Activated CD4-positive, alpha-beta T cell treated with anti-CD3 and anti-CD28 coated beads, Interleukin-2, amount 10 ng/mL, durations not matched to agents 24 days and 14 days (primary cell): ENCODE data around the gene CD40LG. TPM values are rescaled to one million over a fixed set of nuclear protein-coding genes. Genes with fewer than 3 reads are reported as not detected.

ENCODE experiments used
- DNase-seq: peaks from one replicate; pipeline ENCODE4 v3.0.0; 2022
- H3K27ac Mint-ChIP-seq: one replicate; pipeline ENCODE4 v1.8.0; 2022; ENCODE audit warnings: mild to moderate bottlenecking, mixed read lengths
- H3K27me3 Mint-ChIP-seq: one replicate; pipeline ENCODE4 v1.8.0; 2022; ENCODE audit warnings: mixed read lengths
- H3K36me3 Mint-ChIP-seq: one replicate; pipeline ENCODE4 v1.8.0; 2022; ENCODE audit warnings: low read depth, mild to moderate bottlenecking, mixed read lengths
- H3K4me1 Mint-ChIP-seq: one replicate; pipeline ENCODE4 v1.8.0; 2021; ENCODE audit warnings: mixed read lengths
- H3K4me3 Mint-ChIP-seq: one replicate; pipeline ENCODE4 v1.8.0; 2022; ENCODE audit warnings: mild to moderate bottlenecking, moderate library complexity, mixed read lengths
- H3K9me3 Mint-ChIP-seq: one replicate; pipeline ENCODE4 v1.8.0; 2021; ENCODE audit warnings: mixed read lengths
- intact Hi-C: fragments of 100-400 bp; cut with micrococcal nuclease; formaldehyde crosslinking; loops from one replicate; pipeline ENCODE4 v1.15.1; 2023
- total RNA-seq: library from RNA; stranded (reverse); gene quantifications from 2 replicates; pipeline ENCODE4 v1.2.3, GENCODE V29; 2022

The CD40LG gene
- total RNA-seq, 1 donor from 2014 or later: 181 TPM

DNA sequence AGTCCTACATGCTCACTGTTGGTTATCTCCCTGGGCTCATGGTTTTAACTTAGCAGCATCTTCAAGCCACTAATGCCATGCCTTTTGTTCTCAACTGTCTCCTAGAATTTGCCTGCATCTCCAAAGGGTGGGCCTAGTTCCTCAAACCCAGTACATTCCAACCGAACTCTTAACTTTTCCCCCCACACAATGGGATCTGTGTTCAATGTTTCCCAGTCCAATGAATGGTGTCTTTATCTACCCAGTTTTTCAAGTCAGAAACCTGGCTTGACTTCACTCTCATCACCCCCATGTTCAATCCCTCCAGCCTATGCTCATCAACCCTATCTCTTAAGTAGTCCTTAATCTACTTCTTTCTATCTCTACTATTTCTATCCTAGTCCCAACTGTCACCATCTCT, 12.9 kb downstream of the CD40LG start:
- H3K27ac Mint-ChIP-seq: peak overlapping the region; percentile 98
- H3K9me3 Mint-ChIP-seq: peaks cover 9% of the 10 kb centered on the region
- peaks cover 80% of the 10 kb centered on the region for H3K36me3 Mint-ChIP-seq
- intact Hi-C loops: no loop called here
- H3K4me3 Mint-ChIP-seq: peak overlapping the region; percentile 70
- peaks cover 70% of the 10 kb centered on the region for H3K4me1 Mint-ChIP-seq
- DNase-seq: no peak
- no peaks in the 10 kb centered on the region for H3K27me3 Mint-ChIP-seq

DNA sequence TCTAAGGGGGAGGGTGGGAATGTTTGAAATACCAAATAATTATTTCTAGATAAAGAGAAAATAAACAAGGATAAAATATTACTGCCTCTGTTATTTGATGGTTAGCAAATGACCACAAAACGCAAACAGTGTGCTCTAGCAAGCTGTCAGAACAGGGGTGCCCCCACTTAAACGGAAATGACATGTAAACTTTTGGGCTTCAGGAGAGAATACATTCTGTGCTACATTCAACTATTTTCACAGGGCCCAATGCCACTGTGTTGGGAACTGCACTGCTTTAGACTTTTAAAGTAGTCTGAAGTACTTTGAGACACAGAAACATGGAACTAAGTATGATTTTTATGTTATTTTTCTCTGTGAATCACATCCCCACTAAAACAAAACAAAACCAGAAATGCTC, 14.1 kb downstream of the CD40LG start:
- Mint-ChIP-seq H3K4me3 (peak overlapping the region; percentile 49), H3K9me3 (peaks cover 9% of the 10 kb centered on the region), H3K27me3 (no peaks in the 10 kb centered on the region), H3K27ac (peak overlapping the region; percentile 87), H3K36me3 (peaks cover 77% of the 10 kb centered on the region), H3K4me1 (peaks cover 68% of the 10 kb centered on the region)
- intact Hi-C loops: no loop called here
- DNase-seq: peak; percentile 70

- H3K9me3 Mint-ChIP-seq: peaks cover 9% of the 10 kb centered on the region
- no peaks in the 10 kb centered on the region for H3K27me3 Mint-ChIP-seq
- peak overlapping the region; percentile 34 for H3K4me3 Mint-ChIP-seq
- intact Hi-C loops: no loop called here
- peak overlapping the region; percentile 87 for H3K27ac Mint-ChIP-seq
- peaks cover 68% of the 10 kb centered on the region for H3K4me1 Mint-ChIP-seq
- peak; percentile 76 for DNase-seq
- peaks cover 78% of the 10 kb centered on the region for H3K36me3 Mint-ChIP-seq
These were observed 15.0 kb downstream of the CD40LG start for GRCh38 chrX:136662976-136663375.

GRCh38 chrX:136665258-136665900, 17.4 kb downstream of the CD40LG start:
- DNase-seq: no peak
- intact Hi-C loops: no loop called here
- H3K36me3 Mint-ChIP-seq: peaks cover 73% of the 10 kb centered on the region
- peaks cover 9% of the 10 kb centered on the region for H3K9me3 Mint-ChIP-seq
- peak overlapping the region; percentile 44 for H3K4me3 Mint-ChIP-seq
- no peaks in the 10 kb centered on the region for H3K27me3 Mint-ChIP-seq
- peaks cover 59% of the 10 kb centered on the region for H3K4me1 Mint-ChIP-seq
- peak overlapping the region; percentile 86 for H3K27ac Mint-ChIP-seq

GRCh38 chrX:136666088-136666487, 18.1 kb downstream of the CD40LG start:
- Mint-ChIP-seq H3K9me3 (peaks cover 9% of the 10 kb centered on the region), H3K4me3 (no peak overlapping the region), H3K27me3 (no peaks in the 10 kb centered on the region), H3K27ac (no peak overlapping the region), H3K4me1 (peaks cover 60% of the 10 kb centered on the region), H3K36me3 (peaks cover 75% of the 10 kb centered on the region)
- DNase-seq: no peak
- intact Hi-C loops: no loop called here

DNA sequence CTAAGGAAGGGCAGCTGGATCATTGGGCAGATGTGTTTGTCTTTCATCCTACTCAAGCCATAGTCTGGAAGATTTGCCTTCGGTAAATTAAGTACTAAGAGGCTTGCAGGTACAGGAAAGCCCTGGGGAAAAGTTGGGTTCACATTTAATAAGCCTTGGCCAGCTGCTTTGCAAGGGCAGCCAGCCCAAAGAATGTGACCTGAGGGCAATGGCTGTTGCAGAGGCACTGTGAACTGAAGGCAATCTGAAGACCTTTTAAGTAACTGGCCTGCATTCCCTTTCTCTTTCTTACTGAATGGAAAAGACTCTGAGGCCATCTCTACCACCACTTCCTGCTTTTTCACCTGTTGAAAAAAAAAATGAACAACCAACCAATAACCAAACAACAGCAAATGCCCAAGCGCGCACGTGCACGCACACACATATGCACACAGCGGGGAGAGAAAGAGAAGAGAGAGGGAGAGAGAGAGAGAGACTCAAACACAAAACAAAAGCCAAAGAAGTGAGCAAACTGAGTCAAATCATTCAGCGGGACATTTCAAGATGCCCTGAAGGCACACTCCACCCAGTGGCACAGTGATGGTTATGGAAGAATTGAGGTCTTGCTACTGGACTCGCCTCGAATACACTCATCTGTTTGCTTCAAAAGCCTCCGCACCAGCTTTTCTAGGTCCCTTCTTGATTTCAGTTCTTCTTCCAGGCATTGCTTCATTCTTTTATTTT, 19.6 kb downstream of the CD40LG start:
- intact Hi-C loops: no loop called here
- Mint-ChIP-seq H3K27ac (peak overlapping the region; percentile 85), H3K4me3 (peak overlapping the region; percentile 44), H3K27me3 (no peaks in the 10 kb centered on the region), H3K4me1 (peaks cover 65% of the 10 kb centered on the region), H3K9me3 (peaks cover 9% of the 10 kb centered on the region), H3K36me3 (peaks cover 78% of the 10 kb centered on the region)
- DNase-seq: peak; percentile 79

GRCh38 chrX:136671006-136671610, 23.1 kb downstream of the CD40LG start:
- Mint-ChIP-seq H3K9me3 (no peaks in the 10 kb centered on the region), H3K4me3 (peak overlapping the region; percentile 26), H3K27me3 (no peaks in the 10 kb centered on the region), H3K36me3 (peaks cover 68% of the 10 kb centered on the region), H3K4me1 (peaks cover 75% of the 10 kb centered on the region), H3K27ac (peak overlapping the region; percentile 25)
- no peak for DNase-seq
- intact Hi-C loops: no loop called here

DNA sequence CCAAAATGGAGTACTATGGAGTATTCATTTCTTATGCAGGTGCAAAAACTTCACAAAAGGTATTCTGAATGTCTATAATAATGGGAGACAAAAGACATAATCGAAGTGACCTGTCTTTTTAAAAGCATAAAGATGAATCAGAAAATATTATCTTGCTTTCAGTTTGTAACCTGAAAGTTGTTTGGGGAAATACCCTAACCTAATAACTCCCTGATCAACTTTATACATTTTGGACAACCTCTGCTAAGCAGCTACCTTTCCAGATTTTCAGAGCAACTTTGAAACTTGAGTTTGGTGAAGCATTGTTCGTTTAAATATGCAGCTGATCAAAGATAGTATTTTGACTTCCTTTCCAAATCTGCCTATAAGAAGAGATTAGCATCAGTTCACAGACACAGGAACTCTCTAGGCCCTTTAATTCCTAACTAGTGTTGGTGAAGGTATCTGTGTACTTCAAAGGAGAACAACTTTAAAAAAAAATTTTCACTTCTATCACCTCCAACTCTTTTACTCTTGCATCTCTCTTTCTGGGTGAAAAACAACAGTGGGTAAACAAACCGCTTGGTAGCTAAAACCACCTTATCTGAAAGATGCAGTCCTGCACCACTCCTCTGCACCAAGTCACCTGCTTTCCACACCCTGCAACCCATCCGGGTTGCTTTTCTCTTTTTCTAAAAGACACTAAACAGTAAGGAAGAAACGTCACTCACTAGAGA, 26.5 kb downstream of the CD40LG start:
- Mint-ChIP-seq H3K27me3 (no peaks in the 10 kb centered on the region), H3K36me3 (peaks cover 53% of the 10 kb centered on the region), H3K9me3 (no peaks in the 10 kb centered on the region), H3K27ac (peak overlapping the region; percentile 90), H3K4me1 (peaks cover 68% of the 10 kb centered on the region), H3K4me3 (peak overlapping the region; percentile 73)
- peak; percentile 79 for DNase-seq
- intact Hi-C loops: loop anchor here (1.0 kb wide), 2 partner anchors 13 to 16 kb away; no protein-coding TSS in a partner anchor

- H3K27me3 Mint-ChIP-seq: no peaks in the 10 kb centered on the region
- intact Hi-C loops: no loop called here
- H3K36me3 Mint-ChIP-seq: peaks cover 34% of the 10 kb centered on the region
- H3K9me3 Mint-ChIP-seq: no peaks in the 10 kb centered on the region
- H3K4me3 Mint-ChIP-seq: no peak overlapping the region
- no peak for DNase-seq
- peaks cover 27% of the 10 kb centered on the region for H3K4me1 Mint-ChIP-seq
- no peak overlapping the region for H3K27ac Mint-ChIP-seq
These were observed 31.6 kb downstream of the CD40LG start for GRCh38 chrX:136679531-136679930.

GRCh38 chrX:136684120-136684519, 36.2 kb downstream of the CD40LG start:
- no peak for DNase-seq
- intact Hi-C loops: no loop called here
- H3K4me3 Mint-ChIP-seq: no peak overlapping the region
- peaks cover 31% of the 10 kb centered on the region for H3K36me3 Mint-ChIP-seq
- no peak overlapping the region for H3K27ac Mint-ChIP-seq
- no peaks in the 10 kb centered on the region for H3K9me3 Mint-ChIP-seq
- H3K4me1 Mint-ChIP-seq: peaks cover 19% of the 10 kb centered on the region
- no peaks in the 10 kb centered on the region for H3K27me3 Mint-ChIP-seq

DNA sequence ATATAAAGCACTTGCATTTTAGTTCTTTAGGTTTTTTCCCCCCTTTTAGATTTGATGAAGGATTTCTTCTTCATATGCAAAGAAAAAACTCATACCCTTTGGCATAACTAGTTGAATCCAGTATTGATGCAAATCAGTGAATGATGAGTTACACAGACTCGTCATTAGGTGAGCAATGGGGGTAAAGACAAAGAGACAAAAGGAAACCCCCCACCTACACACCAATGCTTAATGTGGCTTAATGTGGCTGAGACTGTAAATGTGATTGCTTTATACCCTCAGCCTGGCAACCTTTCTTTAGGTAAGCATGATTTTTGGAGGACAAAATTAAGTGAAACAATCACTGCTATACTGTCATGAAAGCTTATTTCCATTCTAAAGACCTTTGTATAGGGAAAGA, 39.5 kb downstream of the CD40LG start:
- Mint-ChIP-seq H3K4me1 (peaks cover 37% of the 10 kb centered on the region), H3K4me3 (peak overlapping the region; percentile 57), H3K9me3 (no peaks in the 10 kb centered on the region), H3K27me3 (no peaks in the 10 kb centered on the region), H3K27ac (peak overlapping the region; percentile 92), H3K36me3 (peaks cover 21% of the 10 kb centered on the region)
- DNase-seq: no peak
- intact Hi-C loops: loop anchor here (1.0 kb wide), 3 partner anchors 13 to 40 kb away; no protein-coding TSS in a partner anchor

DNA sequence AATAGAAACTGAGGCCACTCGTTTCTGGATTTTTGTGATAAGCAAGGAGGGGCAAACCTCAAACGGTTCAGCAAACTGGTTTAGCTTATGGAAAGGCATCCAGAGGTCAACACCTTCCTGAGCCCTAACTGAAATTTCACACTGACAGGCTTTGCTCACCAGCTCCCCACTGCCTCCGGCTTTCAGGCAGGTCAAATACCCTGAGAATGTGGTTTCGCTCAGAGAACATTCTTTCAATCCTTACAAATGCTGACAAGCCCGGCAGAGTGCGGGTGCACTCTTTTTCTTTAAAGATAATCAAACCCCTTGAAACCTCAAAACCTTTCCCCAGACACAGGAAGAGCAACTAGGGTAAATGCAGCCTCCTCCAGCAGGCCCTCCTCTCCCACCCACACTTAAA, 41.5 kb downstream of the CD40LG start:
- Mint-ChIP-seq H3K27ac (peak overlapping the region; percentile 84), H3K9me3 (no peaks in the 10 kb centered on the region), H3K4me3 (peak overlapping the region; percentile 36), H3K4me1 (peaks cover 50% of the 10 kb centered on the region), H3K36me3 (peaks cover 19% of the 10 kb centered on the region), H3K27me3 (no peaks in the 10 kb centered on the region)
- intact Hi-C loops: loop anchor here (2.0 kb wide), 1 partner anchor 31 kb away; no protein-coding TSS in a partner anchor
- DNase-seq: peak; percentile 74

DNA sequence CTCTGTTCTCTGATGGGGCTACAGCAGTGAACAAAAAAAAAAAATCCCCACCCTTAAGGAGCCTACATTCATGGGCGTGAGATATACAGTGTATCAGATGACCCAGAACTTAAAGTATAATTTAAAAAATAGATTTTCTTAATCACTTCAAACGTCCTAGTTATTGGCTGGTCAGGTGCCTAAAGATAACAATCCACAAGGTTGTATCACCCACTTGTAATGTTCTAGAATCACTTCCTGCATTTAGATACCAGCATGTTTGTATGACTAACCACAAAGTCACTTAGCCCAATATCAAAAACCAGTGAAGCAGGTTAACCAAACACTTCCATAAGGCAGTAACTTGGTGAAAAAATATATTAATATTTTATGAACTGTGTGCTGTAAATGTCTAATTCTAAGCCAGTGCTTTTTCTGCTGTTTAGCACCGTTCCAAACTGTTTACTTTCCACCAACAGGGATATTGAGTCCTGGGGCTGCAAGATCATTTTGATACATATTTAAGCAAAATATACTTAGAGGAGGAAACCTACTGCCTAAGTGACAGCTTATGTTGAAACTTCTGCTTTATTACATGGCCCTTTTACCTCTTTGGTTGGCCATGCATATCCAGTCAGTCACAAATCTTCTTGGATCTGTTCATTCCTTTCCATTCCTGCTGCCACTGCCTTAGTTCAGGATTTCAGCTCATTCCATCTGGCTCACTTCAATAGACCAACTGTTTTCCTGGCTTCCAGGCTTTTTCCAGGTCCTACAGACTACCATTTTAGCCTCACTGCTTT, 43.3 kb downstream of the CD40LG start:
- Mint-ChIP-seq H3K4me1 (peaks cover 60% of the 10 kb centered on the region), H3K27ac (peak overlapping the region; percentile 82), H3K27me3 (no peaks in the 10 kb centered on the region), H3K4me3 (peak overlapping the region; percentile 31), H3K9me3 (no peaks in the 10 kb centered on the region), H3K36me3 (peaks cover 20% of the 10 kb centered on the region)
- no peak for DNase-seq
- intact Hi-C loops: loop anchor here (10.0 kb wide), 1 partner anchor 436 kb away; the partner anchor contains the start of gene MAP7D3
